Pancreas (tissue), 10 donors: ENCODE data around the gene EP300. TPM values are rescaled to one million over a fixed set of nuclear protein-coding genes. Genes with fewer than 3 reads are reported as not detected.

Source experiments
- ATAC-seq, 4 donors: fragments of 200-7000 bp; cut with Tn5 transposase; one replicate each; pipeline versions ENCODE4 v1.8.0 to v1.9.1; 2020; ENCODE audit warnings: mild to moderate bottlenecking in 4 of 4, moderate library complexity in 4 of 4
- DNase-seq, 6 donors: peaks; one replicate each; pipeline ENCODE4 v3.0.0-alpha.2; 2020
- FAIRE-seq: peaks from 2 replicates; lab custom pipeline; 2012; peaks lifted over from hg19 to GRCh38; lab: Jason Lieb, UNC
- H3K27ac ChIP-seq, 4 donors: fragments of 200-600 bp; sonication (generic); 1 replicate in 3 of 4; 2 replicates in 1 of 4; pipeline versions ENCODE4 v1.5.0 to v1.8.0; 2020
- H3K27me3 ChIP-seq, 4 donors: fragments of 200-600 bp; one replicate each; pipeline ENCODE4 v1.8.0; 2021
- H3K36me3 ChIP-seq, 3 donors: fragments of 200-600 bp; sonication (generic) in 1 of 3; one replicate each; pipeline versions ENCODE4 v1.5.0 to v1.8.0; 2020 to 2021
- H3K4me1 ChIP-seq, 3 donors: fragments of 200-600 bp; one replicate each; pipeline ENCODE4 v1.8.0; 2021
- H3K4me3 ChIP-seq, 4 donors: fragments of 200-600 bp; sonication (generic) in 2 of 4; one replicate each; pipeline versions ENCODE4 v1.5.0 to v1.8.0; 2020 to 2021
- H3K9me3 ChIP-seq, 4 donors: fragments of 200-600 bp; one replicate each; pipeline ENCODE4 v1.8.0; 2021
- WGBS, 2 donors: extraction: QIAGEN DNeasy Blood & Tissue Kit; methylation state at CpG; one replicate each; pipeline ENCODE4 v1.1.7; 2013; 5-methylcytosine and 5-hydroxymethylcytosine counted together
- intact Hi-C, 3 donors: fragments of 100-400 bp; cut with DNase I; formaldehyde crosslinking; loops; one replicate each; pipeline versions ENCODE4 v1.11.1 to v1.14.2; 2022
- polyA plus RNA-seq, 2 donors: library from polyadenylated mRNA; stranded (reverse); fragments of 200-250 nt; gene quantifications; one replicate each; pipeline ENCODE4 v1.2.3, GENCODE V29; 2013
- total RNA-seq, 6 donors: library from RNA; stranded (reverse); fragmentation: NEBNext Ultra II Directional in 4 of 6; extraction: Animal tissue kit (Norgen Biotek cat#: 25700) in 4 of 6; gene quantifications; one replicate each; pipeline versions ENCODE4 v1.2.1 to v1.2.4, GENCODE V29; 2021 to 2023
- TF ChIP-seq, protein P1 (sequence below), 4 donors: fragments of 200-600 bp; sonication (generic) in 3 of 4; IDR thresholded peaks; one replicate each; pipeline versions ENCODE4 v1.5.0 to v1.8.0; 2021; ENCODE audit warnings: antibody characterized with exemption in 4 of 4
- donor health status: healthy with polysubstance abuse.
- donor health status: DM: no; HTN: no; CAD: no; lungs with moderate emphysema.
- donor health status: DM: no; HTN: no; CAD: no.
- donor health status: control.
- donor health status: control.
- donor health status: Bipolar disorder and iron deficiency.
- donor health status: DM: yes; HTN: yes; CAD: no.
- donor health status: DM: no; HTN: no; CAD: no.
- donor health status: DM: no; HTN: no; CAD: no.
- donor health status: DM: yes; HTN: yes; CAD: no.

The EP300 gene
- total and polyA plus RNA-seq, 8 donors: 10.0 to 39.7 (median 24.6) TPM

DNA sequence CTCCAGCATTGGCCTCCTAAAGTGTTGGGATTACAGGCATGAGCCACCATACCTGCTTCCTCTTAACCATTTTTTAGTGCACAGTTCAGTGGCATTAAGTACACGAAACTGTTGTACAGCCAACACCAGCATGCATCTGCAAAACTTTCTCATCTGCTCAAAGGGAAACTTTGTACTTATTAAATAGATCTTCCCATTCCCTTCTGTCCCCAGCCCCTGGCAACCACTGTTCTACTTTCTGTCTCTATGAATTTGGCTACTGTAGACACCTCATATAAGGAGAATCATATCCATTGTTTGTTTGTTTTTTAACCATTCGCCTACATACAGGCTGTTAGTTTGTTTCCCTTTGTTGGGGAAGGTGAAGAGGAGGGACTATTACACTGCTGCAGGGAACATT is 6.5 kb upstream of the EP300 start:
- TF ChIP-seq, protein P1, sequence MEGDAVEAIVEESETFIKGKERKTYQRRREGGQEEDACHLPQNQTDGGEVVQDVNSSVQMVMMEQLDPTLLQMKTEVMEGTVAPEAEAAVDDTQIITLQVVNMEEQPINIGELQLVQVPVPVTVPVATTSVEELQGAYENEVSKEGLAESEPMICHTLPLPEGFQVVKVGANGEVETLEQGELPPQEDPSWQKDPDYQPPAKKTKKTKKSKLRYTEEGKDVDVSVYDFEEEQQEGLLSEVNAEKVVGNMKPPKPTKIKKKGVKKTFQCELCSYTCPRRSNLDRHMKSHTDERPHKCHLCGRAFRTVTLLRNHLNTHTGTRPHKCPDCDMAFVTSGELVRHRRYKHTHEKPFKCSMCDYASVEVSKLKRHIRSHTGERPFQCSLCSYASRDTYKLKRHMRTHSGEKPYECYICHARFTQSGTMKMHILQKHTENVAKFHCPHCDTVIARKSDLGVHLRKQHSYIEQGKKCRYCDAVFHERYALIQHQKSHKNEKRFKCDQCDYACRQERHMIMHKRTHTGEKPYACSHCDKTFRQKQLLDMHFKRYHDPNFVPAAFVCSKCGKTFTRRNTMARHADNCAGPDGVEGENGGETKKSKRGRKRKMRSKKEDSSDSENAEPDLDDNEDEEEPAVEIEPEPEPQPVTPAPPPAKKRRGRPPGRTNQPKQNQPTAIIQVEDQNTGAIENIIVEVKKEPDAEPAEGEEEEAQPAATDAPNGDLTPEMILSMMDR (IDR thresholded peaks at IDR 0.05): no peak
- H3K27ac ChIP-seq: no peak overlapping the region
- H3K4me1 ChIP-seq: no peaks in the 10 kb centered on the region
- H3K9me3 ChIP-seq: no peaks in the 10 kb centered on the region
- ATAC-seq: no peak
- no peaks in the 10 kb centered on the region for H3K36me3 ChIP-seq
- intact Hi-C loops: loop anchor here in 1 of 3 donors (10.0 kb wide), 1 partner anchor 51 kb away; no protein-coding TSS in a partner anchor
- no peak for DNase-seq
- no peak overlapping the region for H3K4me3 ChIP-seq
- no peaks in the 10 kb centered on the region for H3K27me3 ChIP-seq
- WGBS, 2 donors: 69 to 86% methylated on average over 2 of the region's 2 CpGs
- no peak for FAIRE-seq

DNA sequence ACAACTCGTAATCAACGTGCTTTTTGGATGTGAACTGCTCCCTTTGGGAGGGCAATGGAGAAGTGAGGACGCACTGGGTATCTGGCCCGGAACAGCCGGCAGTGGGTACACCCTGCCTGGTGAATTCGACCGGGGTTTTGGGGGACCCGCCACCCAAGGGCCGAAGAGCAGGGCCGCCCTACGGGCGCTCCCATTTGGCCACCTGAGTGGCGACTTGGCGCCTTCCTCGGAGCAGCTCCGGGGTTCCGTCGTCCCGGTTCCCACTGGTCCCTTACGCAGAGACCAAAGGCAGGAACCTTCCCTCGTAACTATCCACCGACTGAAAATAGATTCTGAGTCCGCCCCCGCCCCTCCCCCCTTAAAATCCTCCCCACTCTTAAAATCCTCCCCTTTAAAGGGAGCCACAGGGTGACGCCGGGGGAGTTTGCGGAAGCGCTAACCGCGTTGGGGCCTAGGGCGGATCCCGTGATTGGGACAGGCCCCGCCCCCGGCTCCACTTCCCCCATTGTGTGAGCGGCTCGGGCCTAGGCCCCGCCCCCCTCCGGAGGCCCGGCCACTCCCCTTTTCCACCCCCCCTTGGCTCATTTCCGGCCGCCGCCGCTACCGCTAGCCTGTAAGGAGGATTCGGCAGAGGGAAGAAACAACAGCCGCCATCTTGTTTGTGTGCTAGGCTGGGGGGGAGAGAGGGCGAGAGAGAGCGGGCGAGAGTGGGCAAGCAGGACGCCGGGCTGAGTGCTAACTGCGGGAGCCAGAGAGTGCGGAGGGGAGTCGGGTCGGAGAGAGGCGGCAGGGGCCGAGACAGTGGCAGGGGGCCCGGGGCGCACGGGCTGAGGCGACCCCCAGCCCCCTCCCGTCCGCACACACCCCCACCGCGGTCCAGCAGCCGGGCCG is 1.0 kb upstream of the EP300 start:
- no peaks in the 10 kb centered on the region for H3K9me3 ChIP-seq
- peak overlapping the region; percentile 98 to 100 (median 100) for H3K27ac ChIP-seq
- TF ChIP-seq, protein P1 (IDR thresholded peaks at IDR 0.05): no peak
- 0 to 1% methylated on average over 59 to 67 of the region's 67 CpGs for WGBS, 2 donors
- H3K36me3 ChIP-seq: no peaks in the 10 kb centered on the region
- H3K27me3 ChIP-seq: no peaks in the 10 kb centered on the region
- intact Hi-C loops: loop anchor here in 2 of 3 donors (5.0 to 10.0 kb wide), 2 partner anchors 137 to 139 kb away; partner anchors contain the start of gene RBX1 (in 2 of the 2)
- H3K4me3 ChIP-seq: peak overlapping the region; percentile 94 to 96 (median 94)
- ATAC-seq (peak; percentile 90 to 96 (median 91)), DNase-seq (peak; percentile 99 to 100 (median 99)), FAIRE-seq (peak; percentile 95)
- H3K4me1 ChIP-seq: peaks cover 0 to 12% (median 9%) of the 10 kb centered on the region in 3 donors

GRCh38 chr22:41092847-41093411 is 537 bp downstream of the EP300 start:
- H3K4me1 ChIP-seq: peaks cover 0 to 25% (median 13%) of the 10 kb centered on the region in 3 donors
- FAIRE-seq: no peak
- 0 to 1% methylated on average over 31 of the region's 31 CpGs for WGBS, 2 donors
- no peaks in the 10 kb centered on the region for H3K9me3 ChIP-seq
- H3K36me3 ChIP-seq: no peaks in the 10 kb centered on the region
- H3K27me3 ChIP-seq: no peaks in the 10 kb centered on the region
- H3K27ac ChIP-seq: peak overlapping the region; percentile 98 to 100 (median 100)
- peak in 3 of 4 donors; percentile 9 to 15 (median 10) for ATAC-seq
- intact Hi-C loops: loop anchor here in 2 of 3 donors (5.0 to 10.0 kb wide), 2 partner anchors 138 to 141 kb away; partner anchors contain the start of gene RBX1 (in 2 of the 2)
- DNase-seq: peak in 5 of 6 donors; percentile 31 to 65 (median 47)
- peak overlapping the region; percentile 94 to 96 (median 94) for H3K4me3 ChIP-seq
- TF ChIP-seq, protein P1 (IDR thresholded peaks at IDR 0.05): no peak

GRCh38 chr22:41094041-41094593 is 1.7 kb downstream of the EP300 start:
- FAIRE-seq: no peak

More at GRCh38 chr22:41094041-41094593, 1.7 kb downstream of the EP300 start:
- no peaks in the 10 kb centered on the region for H3K27me3 ChIP-seq
- H3K36me3 ChIP-seq: no peaks in the 10 kb centered on the region
- TF ChIP-seq, protein P1 (IDR thresholded peaks at IDR 0.05): no peak
- DNase-seq: no peak
- ATAC-seq: no peak
- peak overlapping the region in 2 of 4 donors; percentile 2 to 100 for H3K27ac ChIP-seq
- H3K4me3 ChIP-seq: peak overlapping the region; percentile 94 to 96 (median 94)
- intact Hi-C loops: loop anchor here in 2 of 3 donors (5.0 to 10.0 kb wide), 2 partner anchors 139 to 142 kb away; partner anchors contain the start of gene RBX1 (in 2 of the 2)
- 0 to 1% methylated on average over 5 of the region's 5 CpGs for WGBS, 2 donors
- H3K4me1 ChIP-seq: peaks cover 5 to 25% (median 13%) of the 10 kb centered on the region in 3 donors
- H3K9me3 ChIP-seq: no peaks in the 10 kb centered on the region
